Lung (tissue), 16 donors: ENCODE results near the gene GJD2. TPM values are rescaled to one million over a fixed set of nuclear protein-coding genes. Genes with fewer than 3 reads are reported as not detected.

Source experiments
- ATAC-seq: fragments of 200-7000 bp; cut with Tn5 transposase; one replicate; pipeline ENCODE4 v1.9.1; 2020; ENCODE audit warnings: moderate number of reproducible peaks; ENCODE audit not compliant: insufficient read depth, low FRiP score
- DNase-seq, 3 donors: peaks; one replicate each; pipeline ENCODE4 v3.0.0-alpha.2; 2013 to 2017
- H3K27ac ChIP-seq, 2 donors: one replicate each; pipeline ENCODE4 v1.5.1; 2013; ENCODE audit warnings: mild to moderate bottlenecking in 2 of 2, moderate library complexity in 2 of 2, control low read depth in 1 of 2, inconsistent platforms in 1 of 2, low read depth in 1 of 2, low read length in 1 of 2
- H3K27me3 ChIP-seq, 3 donors: one replicate each; pipeline ENCODE4 v1.5.1; 2013; ENCODE audit warnings: low read length in 2 of 3; ENCODE audit not compliant: control insufficient read depth in 3 of 3, insufficient read depth in 3 of 3
- H3K36me3 ChIP-seq, 4 donors: one replicate each; pipeline ENCODE4 v1.5.1; 2013; ENCODE audit warnings: low read length in 4 of 4, mild to moderate bottlenecking in 1 of 4, moderate library complexity in 1 of 4; ENCODE audit not compliant: control insufficient read depth in 4 of 4, insufficient read depth in 4 of 4
- H3K4me1 ChIP-seq, 5 donors: one replicate each; pipeline ENCODE4 v1.5.1; 2013; ENCODE audit warnings: low read length in 5 of 5, mild to moderate bottlenecking in 2 of 5, moderate library complexity in 1 of 5; ENCODE audit not compliant: control insufficient read depth in 5 of 5, insufficient read depth in 5 of 5
- H3K4me3 ChIP-seq: one replicate; pipeline ENCODE4 v1.5.1; 2013; ENCODE audit warnings: mild to moderate bottlenecking, control low read depth, moderate library complexity
- H3K9ac ChIP-seq, 2 donors: one replicate each; pipeline ENCODE4 v1.5.1; 2013; ENCODE audit warnings: low read length in 2 of 2, control low read depth in 1 of 2; ENCODE audit not compliant: insufficient read depth in 1 of 2
- H3K9me3 ChIP-seq, 4 donors: one replicate each; pipeline ENCODE4 v1.5.1; 2013; ENCODE audit warnings: low read length in 3 of 4, mild to moderate bottlenecking in 1 of 4, moderate library complexity in 1 of 4; ENCODE audit not compliant: control insufficient read depth in 4 of 4, insufficient read depth in 3 of 4
- CTCF ChIP-seq: IDR thresholded peaks from 2 replicates; pipeline ENCODE4 v1.5.1; 2012; ENCODE audit warnings: mild to moderate bottlenecking; ENCODE audit errors: control extremely low read depth, extremely low read depth
- WGBS, 2 donors: extraction: QIAGEN DNeasy Blood & Tissue Kit; methylation state at CpG; one replicate each; pipeline ENCODE4 v1.1.7; 2013; 5-methylcytosine and 5-hydroxymethylcytosine counted together
- long read RNA-seq, 5 donors: transcript quantifications; one replicate each; lab custom pipeline, GENCODE V29; 2026
- polyA plus RNA-seq, 2 donors: library from polyadenylated mRNA; stranded (reverse); fragments of 200-250 nt; gene quantifications; one replicate each; pipeline ENCODE4 v1.2.1, GENCODE V29; 2013
- total RNA-seq, 2 donors: library from RNA; depleted of rRNA in 1 of 2; stranded (reverse); fragments of >200 nt in 1 of 2; gene quantifications; one replicate each; pipeline ENCODE4 v1.2.1, GENCODE V29; 2014 to 2021
- donor health status: control.
- donor health status: control.
- donor health status: Bipolar disorder and iron deficiency.
- donor health status: healthy.
- donor health status: DM: yes; HTN: yes; CAD: no.

GJD2 gene
- under 1 TPM in 1 of 2 donors, not detected in 1; 0.17 TPM for total RNA-seq
- not detected for polyA plus RNA-seq
- long read RNA-seq, donor 1, result 0 reads
- long read RNA-seq, donor 2, result 0 reads
- long read RNA-seq, donor 3, result 0 reads
- long read RNA-seq, donor 4, result 0 reads
- long read RNA-seq, donor 5, result 0 reads

DNA sequence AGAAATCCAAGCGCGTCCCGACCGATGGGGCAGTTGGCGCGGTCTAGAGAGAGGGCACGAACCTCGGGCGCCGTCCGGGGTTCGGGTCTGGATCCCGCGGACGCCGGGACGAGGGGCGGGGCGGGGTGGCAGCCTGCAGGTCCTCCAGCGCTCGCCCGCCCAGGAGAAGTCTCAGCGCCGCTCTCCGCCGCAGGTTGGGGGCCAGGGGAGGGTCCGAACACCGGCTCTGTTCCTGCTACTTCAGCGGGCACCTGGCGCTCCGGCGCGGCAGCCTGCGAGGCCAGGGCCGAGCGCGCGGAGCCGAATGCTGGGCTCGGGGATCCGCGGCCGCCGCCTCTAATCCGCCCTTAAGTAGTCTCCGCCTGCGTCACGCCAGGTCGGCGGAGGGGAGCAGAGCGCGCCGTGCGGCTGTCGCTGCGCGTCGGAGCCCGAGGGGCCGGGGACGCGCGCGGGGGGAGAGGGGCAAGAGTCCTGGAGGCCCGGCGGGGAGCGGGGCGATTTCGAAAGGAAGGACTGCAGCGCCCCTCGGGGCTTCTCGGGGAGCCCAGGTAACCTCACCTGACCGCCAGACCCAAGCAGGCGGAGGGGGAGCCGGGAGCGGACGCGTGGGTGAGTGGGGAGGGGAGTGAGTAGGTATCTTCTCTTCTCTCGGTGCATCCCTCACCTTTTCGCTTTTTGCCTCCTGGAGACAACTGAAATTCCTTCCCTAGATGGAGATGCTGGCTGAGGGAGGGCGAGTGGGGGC, at the start of gene GJD2:
Gene GJD2, minus strand, starts transcription at position 325 of the 745 bp plus-strand sequence. CDS start 510 bp downstream, outside the sequence.
- no peak within 1 kb of the TSS for H3K4me3 ChIP-seq
- H3K27me3 ChIP-seq, result peaks cover 0 to 62% (median 46%) of the 10 kb centered on the region in 3 donors
- no peak within 1 kb of the TSS for H3K9ac ChIP-seq
- no peak for TF ChIP-seq CTCF
- H3K9me3 ChIP-seq, result peaks cover 0 to 12% (median 0%) of the 10 kb centered on the region in 4 donors
- no peak for ATAC-seq
- 1 to 2% methylated on average over 80 to 81 of the region's 81 CpGs for whole genome bisulfite sequencing, 2 donors
- H3K4me1 ChIP-seq, result peaks cover 0 to 5% (median 0%) of the 10 kb centered on the region in 5 donors
- H3K27ac ChIP-seq, result no peak within 1 kb of the TSS
- peak in 2 of 3 donors; percentile 16 to 20 for DNase-seq
- H3K36me3 ChIP-seq, result no peaks in the 10 kb centered on the region

DNA sequence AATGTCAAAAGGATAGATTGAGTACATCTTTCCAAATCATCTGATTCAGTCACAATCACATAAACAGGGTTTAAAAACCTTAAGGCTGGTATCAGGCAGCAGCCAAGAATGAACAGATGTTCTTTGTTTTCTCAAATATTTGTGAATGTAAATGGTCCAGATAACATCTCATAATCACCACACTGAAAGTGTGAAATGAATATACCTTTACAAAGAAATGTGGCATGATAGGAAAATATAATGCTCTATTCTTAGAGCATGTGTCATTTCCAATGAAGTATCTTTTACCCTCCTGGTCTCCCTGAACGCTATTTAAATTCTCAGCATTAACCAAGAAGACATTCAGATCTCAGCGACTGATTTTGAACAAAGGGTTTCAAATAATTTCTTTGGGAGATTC, 49.3 kb upstream of the GJD2 start:
- 77 to 85% methylated on average over 2 of the region's 2 CpGs for WGBS, 2 donors
- Histone ChIP-seq H3K4me1 (peaks cover 0 to 14% (median 4%) of the 10 kb centered on the region in 5 donors), H3K27me3 (no peaks in the 10 kb centered on the region), H3K27ac (no peak overlapping the region), H3K9ac (no peak overlapping the region), H3K36me3 (no peaks in the 10 kb centered on the region), H3K9me3 (peaks cover 0 to 2% (median 0%) of the 10 kb centered on the region in 4 donors), H3K4me3 (no peak overlapping the region)
- no peak for ATAC-seq
- no peak for TF ChIP-seq CTCF
- no peak for DNase-seq

DNA sequence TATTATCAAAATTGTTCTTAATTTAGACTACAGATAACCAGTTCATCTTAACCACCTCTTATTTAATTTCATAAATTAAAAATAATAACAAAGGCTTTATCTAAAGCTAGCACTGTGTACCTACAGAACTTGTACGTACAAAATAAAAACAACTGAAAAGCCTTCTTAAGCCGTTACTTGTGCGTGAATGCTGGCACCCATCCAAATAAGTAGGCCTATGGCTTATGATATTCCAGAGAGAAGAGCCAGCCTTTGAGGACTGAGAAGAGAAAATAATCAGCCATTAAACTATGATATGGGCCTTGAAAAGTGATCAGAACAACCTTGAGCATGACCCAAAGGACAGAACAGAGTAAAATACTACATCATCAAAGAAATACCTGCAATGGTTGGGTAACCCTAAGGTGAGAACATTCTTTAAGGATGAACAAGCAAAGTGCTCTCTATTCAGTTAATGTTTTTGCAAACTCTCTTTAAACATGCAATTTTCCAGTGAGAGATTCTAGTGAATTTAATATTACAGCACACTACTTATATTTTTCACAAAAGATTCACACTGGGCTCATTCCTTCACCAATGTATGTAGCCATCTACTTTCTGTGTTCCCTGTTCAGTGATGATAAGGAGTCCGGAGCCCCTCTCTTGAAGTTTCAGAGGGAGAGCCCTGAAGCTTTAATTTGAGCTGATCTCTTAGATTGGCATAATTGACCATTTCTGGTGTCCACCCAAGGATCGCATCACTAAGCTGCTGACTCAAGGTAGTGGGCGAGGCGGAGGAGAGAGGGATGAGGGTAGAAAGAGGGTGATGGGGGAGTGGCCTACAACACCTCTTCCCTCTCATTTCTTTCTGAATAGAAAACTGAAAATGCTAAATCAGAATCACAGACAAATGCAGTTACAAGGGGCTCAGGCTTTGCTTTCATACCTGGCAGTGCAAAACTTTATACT, 48.3 kb upstream of the GJD2 start:
- DNase-seq (peak in 1 of 3 donors; percentile 21), ATAC-seq (no peak)
- no peaks in the 10 kb centered on the region for H3K27me3 ChIP-seq
- no peak for TF ChIP-seq CTCF
- no peak overlapping the region for H3K4me3 ChIP-seq
- H3K27ac ChIP-seq, result no peak overlapping the region
- H3K9ac ChIP-seq, result no peak overlapping the region
- H3K4me1 ChIP-seq, result peaks cover 0 to 18% (median 4%) of the 10 kb centered on the region in 5 donors
- H3K9me3 ChIP-seq, result peaks cover 0 to 2% (median 0%) of the 10 kb centered on the region in 4 donors
- 90 to 96% methylated on average over 7 of the region's 7 CpGs for WGBS, 2 donors
- H3K36me3 ChIP-seq, result no peaks in the 10 kb centered on the region
